Epithelial cell of esophagus (primary cell): Measurements from ENCODE around the gene FAR2.

Experiments
- DNase-seq: peaks from one replicate; pipeline ENCODE4 v3.0.0; 2010; ENCODE audit warnings: low read depth
- H3K4me3 ChIP-seq: 2 replicates; pipeline ENCODE4 v1.5.1; 2011; ENCODE audit warnings: mild to moderate bottlenecking, low read length, control low read depth
- TF ChIP-seq, protein P1 (sequence below): IDR thresholded peaks from 2 replicates; pipeline ENCODE4 v1.5.1; 2011; ENCODE audit warnings: low read depth, mild to moderate bottlenecking, low read length, control low read depth, inconsistent platforms; ENCODE audit not compliant: insufficient read depth; ENCODE audit errors: missing control alignments

The FAR2 gene

DNA sequence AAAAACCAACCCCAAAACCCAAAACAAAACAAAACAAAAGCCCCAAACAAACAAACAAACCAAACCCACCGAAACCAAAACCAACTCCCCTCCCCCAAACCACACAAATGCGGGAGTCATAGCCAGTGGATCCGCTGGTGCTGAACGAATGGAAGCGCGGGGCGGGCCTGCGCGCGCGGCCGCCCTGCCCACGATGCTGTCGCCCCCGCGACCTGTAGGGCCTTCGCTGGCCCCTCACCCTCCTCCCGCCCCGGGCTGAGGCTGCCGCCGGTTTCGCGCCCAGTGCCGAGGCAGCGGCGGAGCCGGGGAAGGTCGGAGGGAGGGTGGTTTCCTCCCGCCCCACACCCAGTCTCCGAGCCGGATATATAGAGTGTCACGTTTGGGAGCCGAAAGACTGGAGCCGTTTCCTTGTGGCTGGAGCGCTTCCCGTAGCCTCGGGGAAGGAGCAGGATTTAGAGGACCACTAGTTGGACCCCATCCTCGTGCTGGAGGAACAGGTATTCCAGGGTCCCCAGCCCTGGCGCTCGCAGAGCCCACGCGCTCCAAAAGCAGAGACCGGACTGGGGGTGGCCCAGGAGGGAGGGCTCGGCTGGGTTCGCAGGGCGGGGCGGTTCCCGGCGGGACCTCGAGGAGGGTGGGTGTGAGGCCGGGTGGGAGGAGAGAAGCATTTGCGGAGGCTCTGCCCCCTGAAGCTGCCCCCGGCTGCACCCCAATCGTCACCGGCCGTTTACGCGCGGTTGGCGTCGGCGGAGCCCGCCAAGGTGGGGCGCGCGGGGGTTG lies at the start of gene FAR2:
Gene FAR2 (plus strand): TSS at position 368 of the 780 bp plus-strand sequence. CDS start 121,172 bp downstream, outside the sequence.
- TF ChIP-seq, protein P1, sequence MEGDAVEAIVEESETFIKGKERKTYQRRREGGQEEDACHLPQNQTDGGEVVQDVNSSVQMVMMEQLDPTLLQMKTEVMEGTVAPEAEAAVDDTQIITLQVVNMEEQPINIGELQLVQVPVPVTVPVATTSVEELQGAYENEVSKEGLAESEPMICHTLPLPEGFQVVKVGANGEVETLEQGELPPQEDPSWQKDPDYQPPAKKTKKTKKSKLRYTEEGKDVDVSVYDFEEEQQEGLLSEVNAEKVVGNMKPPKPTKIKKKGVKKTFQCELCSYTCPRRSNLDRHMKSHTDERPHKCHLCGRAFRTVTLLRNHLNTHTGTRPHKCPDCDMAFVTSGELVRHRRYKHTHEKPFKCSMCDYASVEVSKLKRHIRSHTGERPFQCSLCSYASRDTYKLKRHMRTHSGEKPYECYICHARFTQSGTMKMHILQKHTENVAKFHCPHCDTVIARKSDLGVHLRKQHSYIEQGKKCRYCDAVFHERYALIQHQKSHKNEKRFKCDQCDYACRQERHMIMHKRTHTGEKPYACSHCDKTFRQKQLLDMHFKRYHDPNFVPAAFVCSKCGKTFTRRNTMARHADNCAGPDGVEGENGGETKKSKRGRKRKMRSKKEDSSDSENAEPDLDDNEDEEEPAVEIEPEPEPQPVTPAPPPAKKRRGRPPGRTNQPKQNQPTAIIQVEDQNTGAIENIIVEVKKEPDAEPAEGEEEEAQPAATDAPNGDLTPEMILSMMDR = no peak
- peak within 1 kb of the TSS; percentile 59 for H3K4me3 ChIP-seq
- peak; percentile 36 for DNase-seq

GRCh38 chr12:29102741-29103140 lies 46.3 kb upstream of the FAR2 start:
- no peak overlapping the region for H3K4me3 ChIP-seq
- TF ChIP-seq, protein P1 = no peak
- no peak for DNase-seq

GRCh38 chr12:29103539-29103974 lies 45.5 kb upstream of the FAR2 start:
- H3K4me3 ChIP-seq = no peak overlapping the region
- DNase-seq = no peak
- TF ChIP-seq, protein P1 = no peak

GRCh38 chr12:29104516-29104915 lies 44.6 kb upstream of the FAR2 start:
- DNase-seq = no peak
- TF ChIP-seq, protein P1 = no peak
- H3K4me3 ChIP-seq = no peak overlapping the region

DNA sequence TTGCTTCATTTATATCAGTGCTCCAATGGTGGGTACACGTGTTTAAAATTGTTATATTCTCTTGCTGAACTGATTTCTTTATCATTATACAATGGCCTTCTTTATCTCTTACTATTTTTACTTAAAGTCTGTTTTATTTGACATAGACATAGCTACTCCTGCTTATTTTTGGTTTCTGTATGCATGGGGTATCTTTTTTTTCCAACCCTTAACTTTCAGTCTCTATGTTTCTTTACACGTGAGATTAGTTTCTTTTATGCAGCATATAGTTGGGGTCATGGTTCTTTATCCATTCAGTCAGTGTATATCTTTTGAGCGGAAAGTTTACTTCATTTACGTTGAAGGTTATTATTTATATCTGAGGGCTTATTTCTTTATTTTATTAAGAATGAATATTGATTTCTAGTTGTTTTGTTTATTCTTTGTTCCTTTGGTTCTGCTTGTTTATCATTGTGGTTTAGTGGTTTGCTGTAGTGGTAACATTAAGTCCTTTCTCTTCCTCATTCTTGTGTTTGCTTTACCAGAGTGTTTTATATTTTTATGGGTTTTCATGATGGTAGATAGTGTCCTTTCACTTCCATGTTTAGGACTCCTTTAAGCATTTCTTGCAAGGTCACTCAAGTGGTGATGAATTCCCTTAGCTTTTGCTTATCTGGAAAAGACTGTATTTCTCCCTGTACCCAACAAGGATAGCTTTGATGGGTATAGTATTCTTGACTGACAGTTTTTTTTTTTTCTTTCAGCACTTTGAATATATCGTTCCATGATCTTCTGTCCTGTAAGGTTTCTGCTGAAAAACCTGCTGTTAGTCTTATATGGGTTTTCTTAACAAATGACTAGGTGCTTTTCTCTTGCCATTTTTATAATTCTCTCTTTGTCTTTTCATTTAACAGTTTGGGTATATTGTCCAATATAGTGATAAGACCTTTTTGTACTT lies 38.3 kb upstream of the FAR2 start:
- no peak for DNase-seq
- H3K4me3 ChIP-seq = no peak overlapping the region
- TF ChIP-seq, protein P1 = no peak

GRCh38 chr12:29113101-29113500 lies 36.0 kb upstream of the FAR2 start:
- peak; percentile 77 for DNase-seq
- H3K4me3 ChIP-seq = no peak overlapping the region
- TF ChIP-seq, protein P1 = no peak
